HG03064 (cell line): ENCODE data around the gene RBMS1.

Experiments used
- ATAC-seq: cut with Tn5 transposase; IDR thresholded peaks from one replicate; pipeline ENCODE4 v1.9.1; 2021; ENCODE audit warnings: low read depth; ENCODE audit not compliant: unreplicated experiment

RBMS1 gene

DNA sequence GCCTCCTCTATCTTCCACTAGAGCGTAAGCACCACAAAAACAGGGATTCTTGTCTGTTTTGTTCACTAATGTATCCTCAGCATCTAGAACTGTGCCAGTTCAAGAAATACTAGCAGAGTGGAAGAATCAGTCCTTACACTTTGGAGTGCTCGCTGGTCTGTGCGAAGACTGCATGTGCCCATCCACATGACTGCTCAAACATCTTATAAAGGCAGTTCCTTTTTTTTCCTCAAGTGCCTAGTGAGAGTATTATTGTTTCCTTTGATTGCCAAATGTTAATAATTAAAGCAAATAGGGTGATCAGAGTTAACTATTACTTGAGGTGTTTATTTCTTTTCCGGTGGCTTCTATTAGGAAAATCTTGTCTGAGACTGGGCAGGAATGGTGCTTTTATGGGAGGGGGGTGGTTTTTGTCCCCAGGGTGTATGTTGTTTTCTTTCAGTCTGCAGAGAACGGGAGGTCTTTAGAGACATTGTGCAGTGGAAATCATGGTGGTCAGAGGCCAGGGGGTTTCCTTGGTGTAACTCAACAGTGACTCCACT, 247.9 kb downstream of the RBMS1 start:
- no peak for ATAC-seq

DNA sequence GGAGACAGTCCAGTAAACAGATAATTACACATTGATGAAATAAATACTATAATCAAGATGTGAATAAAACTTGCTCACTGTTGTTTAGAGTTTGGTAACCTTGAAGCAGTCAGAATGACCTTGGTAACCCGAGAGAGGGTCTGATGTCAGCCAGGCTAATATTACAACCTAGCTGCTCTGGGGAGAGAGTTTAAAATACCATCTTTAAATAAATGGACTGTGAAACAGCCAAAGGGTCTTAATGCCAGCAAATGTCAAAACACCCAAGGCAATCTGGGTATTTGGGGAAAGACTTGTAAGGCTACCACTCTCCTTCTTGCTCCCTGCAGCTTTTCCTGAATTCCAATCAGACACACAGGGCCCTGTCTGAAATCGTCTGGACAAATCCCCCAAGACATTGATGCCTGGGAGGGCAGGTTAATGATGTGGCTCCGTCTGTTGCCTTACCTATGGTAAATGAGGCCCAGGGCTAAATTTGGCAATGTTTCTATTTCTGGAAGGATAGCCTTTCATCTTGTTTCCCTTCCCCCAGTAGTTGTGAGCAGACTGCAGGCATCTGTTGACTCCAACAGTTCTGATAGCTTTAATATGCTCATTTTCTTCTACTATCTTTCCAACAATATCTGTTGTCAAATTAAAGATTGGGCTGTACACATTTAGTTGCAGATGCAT, 250.6 kb downstream of the RBMS1 start:
- ATAC-seq = no peak

DNA sequence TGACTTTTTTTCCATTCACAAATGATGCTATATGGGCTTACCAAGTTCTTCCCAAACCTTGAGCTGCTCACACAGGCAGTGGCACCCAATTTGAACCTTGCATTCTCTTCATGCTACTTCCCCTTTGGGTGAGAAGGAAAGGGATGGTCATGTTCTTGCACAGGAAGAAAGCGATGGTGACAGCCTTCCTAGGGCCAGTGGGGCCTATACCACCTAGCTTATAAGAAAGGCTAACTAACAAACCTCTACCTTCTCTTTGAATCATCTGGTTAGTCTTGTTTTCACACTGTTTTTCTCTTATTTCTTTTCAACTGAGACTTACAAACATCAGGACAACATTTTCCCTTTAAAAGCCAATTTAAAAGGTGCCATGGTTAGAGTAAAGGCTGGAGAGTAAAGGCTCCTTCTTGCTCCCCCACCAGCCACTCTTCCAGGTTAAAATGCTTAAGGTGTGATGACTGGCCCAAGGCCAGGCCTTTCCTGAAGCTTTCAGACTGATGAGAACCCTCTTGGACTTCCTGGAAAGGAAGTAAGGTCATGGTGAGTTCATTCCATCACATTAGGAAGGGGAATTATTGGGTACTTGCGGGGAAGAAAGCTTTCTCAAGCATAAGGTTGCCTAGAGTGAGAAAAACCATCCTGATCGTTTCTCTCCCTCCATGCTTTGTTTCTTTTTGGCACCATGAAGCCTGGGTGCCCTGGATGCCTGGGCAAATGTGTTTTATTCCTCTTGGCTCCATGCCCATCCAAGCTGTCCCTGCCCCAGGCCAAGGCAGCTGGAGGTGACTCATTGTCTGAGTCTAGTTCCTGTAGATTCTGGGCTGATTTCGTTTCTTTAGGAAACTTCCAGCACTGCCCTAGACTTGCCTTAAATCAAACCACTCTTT, 252.1 kb downstream of the RBMS1 start:
- no peak for ATAC-seq

DNA sequence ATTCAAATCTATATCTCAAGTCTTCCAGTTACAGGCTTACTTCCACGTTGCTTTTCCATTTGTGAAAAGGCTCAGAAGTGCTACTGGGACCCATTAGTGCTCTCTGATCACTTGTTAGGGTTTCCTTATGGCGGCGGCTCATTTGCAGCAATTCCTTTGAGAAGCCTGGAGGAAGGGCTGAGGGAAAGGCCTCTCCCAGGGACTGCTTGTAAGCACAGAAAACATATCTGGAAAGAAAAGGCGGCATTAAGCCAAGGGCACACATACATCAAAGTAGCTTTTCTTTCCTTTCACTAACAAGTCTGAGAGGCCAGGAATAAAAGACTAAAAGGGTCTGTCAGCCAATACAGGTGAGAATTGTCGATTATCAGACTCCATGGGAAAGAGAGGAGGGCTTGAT, 254.2 kb downstream of the RBMS1 start:
- ATAC-seq = no peak

DNA sequence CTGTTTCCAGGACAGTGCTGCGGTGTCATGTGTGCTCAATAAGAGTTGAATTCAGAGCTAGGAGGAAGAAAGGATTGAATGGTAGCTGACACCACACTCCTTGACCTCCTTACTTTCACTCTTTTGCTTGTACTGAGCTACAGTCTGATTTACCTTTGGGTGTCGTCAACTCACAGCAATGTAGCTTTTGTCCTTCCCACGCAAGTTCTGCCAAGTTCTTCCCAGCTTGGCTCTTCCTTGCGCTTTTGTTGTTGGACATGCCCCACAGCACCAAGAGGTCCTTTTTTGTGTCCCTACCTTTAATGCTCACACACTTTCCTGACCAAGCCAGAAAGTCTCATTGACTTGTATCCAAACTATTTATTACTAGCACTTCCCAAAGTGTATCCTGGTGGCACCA, 255.2 kb downstream of the RBMS1 start:
- no peak for ATAC-seq

DNA sequence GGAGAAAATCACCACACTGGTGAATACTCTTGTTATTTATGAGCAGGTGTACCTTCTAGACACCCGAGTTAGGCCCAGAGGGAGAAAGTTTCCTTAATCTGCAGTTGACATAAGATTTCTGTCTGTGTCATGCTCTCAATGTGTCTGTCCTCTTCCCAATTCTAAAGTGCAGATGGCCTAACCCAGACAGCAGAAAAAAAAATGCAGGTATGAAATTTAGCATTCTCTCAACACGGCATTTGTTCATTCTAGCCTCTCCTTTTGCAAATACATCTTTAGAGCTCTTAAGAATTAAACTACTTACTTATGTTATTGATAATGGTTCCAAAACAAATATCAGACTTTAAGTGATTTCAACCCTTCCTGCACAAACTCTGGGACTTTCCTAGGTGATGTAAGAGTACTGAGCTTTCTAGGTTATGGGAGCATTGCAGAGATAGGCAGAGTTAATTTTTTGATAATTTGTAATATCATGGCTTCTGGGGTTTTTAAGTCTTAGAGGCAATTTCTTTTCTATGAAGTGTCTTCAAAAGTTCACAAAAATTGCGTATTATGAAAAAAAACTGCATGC, 260.6 kb downstream of the RBMS1 start:
- no peak for ATAC-seq

DNA sequence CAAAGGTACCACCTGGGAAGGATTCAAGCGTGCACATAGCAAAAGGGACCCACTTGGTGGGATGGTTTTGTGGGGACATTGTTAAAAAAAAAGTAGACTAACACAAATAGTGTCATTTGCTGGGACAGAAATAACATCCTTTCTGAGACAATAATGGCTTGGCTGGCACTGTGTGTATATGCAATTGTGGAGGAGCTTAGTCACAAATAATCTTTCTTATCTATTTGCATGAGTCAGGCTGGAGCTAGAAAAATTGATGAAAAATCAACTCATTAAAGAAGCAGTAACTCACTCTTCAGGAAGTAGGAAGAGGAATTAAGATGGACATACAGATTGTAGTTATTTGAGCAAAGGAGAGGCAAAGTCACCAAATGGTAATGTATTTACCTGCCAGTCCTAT, 264.0 kb downstream of the RBMS1 start:
- ATAC-seq = no peak

DNA sequence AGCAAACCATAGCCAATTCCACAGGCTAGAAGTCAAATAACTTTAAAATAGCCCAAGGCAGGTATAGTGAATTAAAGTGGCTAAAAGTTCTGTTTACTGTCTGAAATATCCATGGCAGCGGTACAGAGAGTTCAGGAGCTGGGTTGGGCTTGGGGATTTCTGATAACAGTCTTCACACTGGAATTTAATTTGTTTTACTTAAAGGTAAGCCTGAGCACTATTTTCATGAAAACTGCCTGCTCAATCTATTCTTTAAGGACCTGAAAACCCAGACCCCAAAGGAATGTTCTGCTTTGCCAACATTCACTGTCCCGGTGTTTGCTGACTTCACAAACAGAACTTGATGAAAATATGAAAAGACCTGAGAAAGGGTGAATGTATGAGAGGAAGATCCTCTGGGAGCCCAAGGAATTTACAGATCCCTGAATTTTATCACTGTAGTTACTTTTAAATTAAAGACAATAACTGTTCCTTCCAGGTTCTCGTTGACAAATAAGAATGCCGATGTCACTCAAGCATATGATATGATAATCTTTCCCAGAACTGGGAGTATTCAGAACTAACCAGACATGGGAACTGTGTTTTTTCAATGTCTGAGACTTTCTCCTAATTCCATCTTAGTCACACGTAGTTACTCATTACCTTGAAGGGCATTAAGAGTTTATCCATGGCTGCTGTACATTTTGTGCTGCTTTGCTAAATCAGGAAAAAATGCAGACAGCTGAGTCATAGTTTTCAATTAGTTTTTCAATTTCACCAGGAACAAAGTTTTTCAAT, 265.3 kb downstream of the RBMS1 start:
- no peak for ATAC-seq

DNA sequence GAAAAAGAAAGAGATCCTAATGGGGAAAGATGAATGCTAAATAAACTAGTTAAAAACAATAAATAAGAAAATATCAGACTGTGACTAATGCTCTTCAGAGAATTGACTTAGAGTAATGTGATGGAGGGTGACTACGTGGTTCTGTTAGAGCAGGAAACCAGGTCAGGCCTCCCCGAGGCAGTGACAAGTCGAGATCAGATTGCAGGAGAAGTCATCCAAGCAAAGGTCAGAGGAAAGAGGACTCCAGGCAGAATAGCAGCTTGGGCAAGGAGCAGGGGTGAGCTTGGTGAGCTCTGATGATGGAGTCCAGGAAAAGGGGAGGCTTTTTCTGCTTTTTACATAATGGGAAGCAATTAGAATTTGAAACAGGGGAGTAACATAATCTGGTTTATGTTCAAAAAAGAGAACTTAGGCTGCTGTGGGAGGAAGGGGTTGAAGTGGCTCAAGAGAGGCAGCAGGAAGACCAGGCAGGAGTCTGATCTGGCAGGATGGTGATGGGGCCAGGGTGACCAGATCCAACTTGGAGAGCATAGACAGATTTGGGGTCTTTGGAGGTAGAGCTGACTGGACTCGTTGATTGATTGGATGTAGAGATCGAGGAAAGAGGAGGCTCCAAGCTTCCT, 266.2 kb downstream of the RBMS1 start:
- ATAC-seq = no peak

DNA sequence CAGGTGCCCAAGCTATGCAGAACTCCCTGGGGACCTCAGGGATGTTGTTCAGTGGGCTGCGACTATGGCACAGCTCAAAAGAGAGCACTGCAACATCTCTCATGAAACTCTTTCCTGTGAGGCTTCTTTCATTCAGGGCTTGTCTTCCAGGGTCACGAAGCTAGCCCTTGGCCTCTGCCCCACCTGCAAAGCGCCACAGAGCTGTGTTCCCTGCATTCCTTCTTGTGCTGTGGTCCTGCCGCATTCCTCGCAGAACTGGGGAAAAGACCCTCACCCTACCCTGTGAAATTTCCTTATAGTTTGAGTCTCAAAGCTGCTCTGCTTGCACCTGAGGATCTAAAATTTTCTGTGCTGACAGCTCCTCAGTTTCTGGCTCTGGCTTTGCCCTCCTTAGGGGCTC, 267.2 kb downstream of the RBMS1 start:
- no peak for ATAC-seq

DNA sequence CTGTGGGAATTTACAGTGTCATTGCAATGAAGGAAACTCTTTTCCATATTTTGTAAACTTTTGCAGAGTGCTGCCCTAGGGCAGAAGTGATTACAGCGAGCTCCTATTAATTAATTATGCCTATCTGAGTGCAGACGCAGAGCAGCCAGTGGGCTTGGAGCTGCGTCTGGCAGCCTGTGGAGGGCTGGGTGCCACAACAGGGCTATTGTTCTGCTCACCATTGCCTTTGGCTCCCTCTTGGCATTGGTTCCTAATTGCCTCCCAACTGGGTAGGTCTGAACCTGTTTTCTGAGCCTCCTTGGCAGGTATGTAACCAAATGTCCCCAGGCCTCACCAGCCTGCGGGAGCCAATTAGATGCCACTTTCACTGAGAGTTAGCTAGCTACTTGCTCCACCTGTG, 267.9 kb downstream of the RBMS1 start:
- no peak for ATAC-seq

DNA sequence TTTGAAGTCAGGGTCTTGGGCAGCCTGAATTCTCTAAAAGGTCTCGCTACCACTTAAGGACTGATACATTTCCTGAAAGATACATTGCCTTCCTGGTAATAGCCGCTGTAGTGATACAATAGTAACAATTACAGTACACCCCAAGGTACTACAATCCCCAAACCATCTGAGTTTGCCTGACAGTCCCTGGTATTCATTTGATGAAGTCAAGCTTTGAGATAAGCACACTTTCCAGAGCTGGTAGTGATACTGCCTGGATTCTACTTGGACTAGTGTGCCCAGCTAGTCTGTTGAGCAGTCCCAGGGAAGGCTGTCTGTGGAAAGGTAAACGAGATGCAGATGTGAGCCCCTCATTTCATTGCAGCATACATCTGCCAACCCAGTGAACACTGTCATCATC, 269.1 kb downstream of the RBMS1 start:
- peak; percentile 13 for ATAC-seq

DNA sequence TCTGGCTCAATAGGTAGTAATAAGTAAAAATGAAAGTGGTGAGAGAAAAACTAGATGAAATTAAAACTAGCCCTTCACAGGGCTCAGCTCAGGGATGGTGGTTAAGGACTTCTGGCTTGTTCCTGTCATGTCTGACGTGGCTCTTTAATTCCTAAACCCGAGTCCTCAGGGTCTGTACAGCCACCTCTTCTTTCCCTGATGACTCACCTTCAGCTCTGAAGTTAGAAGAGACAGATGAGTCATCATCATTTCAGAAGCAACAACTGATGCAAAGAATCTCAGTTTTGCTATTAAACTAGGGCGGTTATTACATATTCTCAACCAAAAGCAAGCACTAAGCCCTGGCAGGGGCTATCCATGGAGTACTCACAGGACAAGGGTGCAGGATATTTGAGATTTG, 269.5 kb downstream of the RBMS1 start:
- ATAC-seq = peak; percentile 93

DNA sequence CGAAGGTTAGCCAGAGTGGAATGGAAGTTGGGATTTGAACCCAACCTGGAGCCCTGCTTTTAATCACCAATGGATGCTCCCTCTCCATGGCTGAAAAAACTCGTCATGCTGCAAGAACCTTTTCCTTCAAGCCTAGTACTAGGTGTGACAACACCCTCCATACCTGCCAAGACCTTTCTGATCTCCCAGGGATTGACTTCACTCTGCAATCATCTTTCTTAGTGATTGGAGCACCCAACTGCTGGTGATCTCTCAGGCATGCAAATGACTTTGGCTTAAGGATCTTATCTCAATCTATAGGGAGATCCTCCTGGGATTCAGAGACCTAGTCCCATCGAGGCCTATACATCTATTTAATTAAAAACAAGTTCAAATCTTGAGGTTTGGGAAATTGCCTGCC, 270.0 kb downstream of the RBMS1 start:
- ATAC-seq = no peak

DNA sequence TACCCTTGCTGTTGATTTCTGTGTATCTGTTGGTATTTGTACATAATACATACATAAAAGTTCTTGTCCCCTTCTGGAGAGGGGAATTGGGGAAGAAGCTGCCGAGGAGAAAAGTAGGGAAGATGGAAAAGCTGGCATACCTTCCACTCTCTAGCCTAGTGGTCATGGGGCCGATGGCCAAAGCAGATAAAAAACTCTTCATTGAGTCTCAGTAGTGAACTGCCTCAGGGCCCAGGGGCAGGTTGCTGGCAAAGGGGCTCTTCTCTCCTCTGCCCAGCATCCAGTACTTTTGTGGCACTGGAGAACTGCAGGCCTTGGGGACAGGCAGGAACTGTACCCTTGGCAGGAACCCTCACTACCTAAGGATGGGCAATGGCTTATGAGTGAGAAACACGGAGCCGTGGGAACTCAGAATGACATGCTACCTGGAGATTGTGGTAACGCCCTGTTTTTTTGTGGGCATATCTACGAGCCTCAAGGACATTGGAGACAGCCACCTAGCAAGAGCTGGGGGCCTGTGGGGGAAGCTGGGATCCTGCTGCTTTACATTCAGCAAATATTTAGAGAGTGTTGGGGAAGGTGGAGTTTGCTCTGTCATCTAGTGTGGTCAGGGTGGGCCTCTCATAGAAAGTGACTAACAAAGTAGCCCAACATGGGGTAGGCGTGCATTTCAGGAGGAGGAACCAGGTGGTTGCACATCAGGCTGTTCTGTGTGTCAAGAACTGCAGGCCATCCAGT, 270.9 kb downstream of the RBMS1 start:
- no peak for ATAC-seq
